Panc1 (cell line): ENCODE results near the gene MRPS17. TPM values are rescaled to one million over a fixed set of nuclear protein-coding genes. Genes with fewer than 3 reads are reported as not detected.
"Not testable (repeated sequence)": the region's sequence is repeated elsewhere in the genome, so short reads cannot be mapped to it uniquely, and the experiment has no call there.

Experiments
- ATAC-seq: fragments of 200-7000 bp; cut with Tn5 transposase; 2 replicates; pipeline ENCODE4 v1.9.1; 2020; ENCODE audit warnings: mild to moderate bottlenecking, moderate library complexity
- BruUV-seq: library from RNA; stranded (reverse); fragments of 400-500 nt; replicated peaks from 2 replicates; lab custom pipeline; 2021; lab: Mats Ljungman, UMichigan
- CTCF ChIA-PET: fragments of 300-600 bp; sonication (Branson Sonifier 250); formaldehyde crosslinking; loops from one replicate; lab custom pipeline; 2022; ENCODE audit warnings: antibody characterized with exemption; lab: Charles Lee
- POLR2A ChIA-PET: fragments of 300-600 bp; sonication (Branson Sonifier 250); formaldehyde crosslinking; loops from one replicate; lab custom pipeline; 2022; ENCODE audit warnings: antibody characterized with exemption; lab: Charles Lee
- DNase-seq: peaks from one replicate; pipeline ENCODE4 v3.0.0-alpha.2; 2010; ENCODE audit warnings: low read depth, low spot score
- H3K27ac ChIP-seq: 2 replicates; pipeline ENCODE4 v1.5.1; 2011; ENCODE audit warnings: mild to moderate bottlenecking, low read length, inconsistent platforms
- H3K27me3 ChIP-seq: fragments of 200-500 bp; sonication (Bioruptor generic); 2 replicates; pipeline ENCODE4 v1.6.0; 2014; ENCODE audit warnings: low read length, inconsistent platforms; ENCODE audit not compliant: control insufficient read depth, insufficient read depth
- H3K36me3 ChIP-seq: fragments of 200-500 bp; sonication (Bioruptor generic); 2 replicates; pipeline ENCODE4 v1.5.1; 2014; ENCODE audit warnings: inconsistent platforms, mild to moderate bottlenecking, low read length, moderate library complexity; ENCODE audit not compliant: control insufficient read depth, insufficient read depth
- H3K4me1 ChIP-seq: 2 replicates; pipeline ENCODE4 v1.5.1; 2011; ENCODE audit warnings: inconsistent platforms, mild to moderate bottlenecking, low read length, moderate library complexity; ENCODE audit not compliant: control insufficient read depth, insufficient read depth
- H3K4me3 ChIP-seq, 2 experiments: 2 replicates each; pipeline ENCODE4 v1.5.1; 2011 to 2012; ENCODE audit warnings: low read depth in 2 of 2, low read length in 2 of 2, mild to moderate bottlenecking in 2 of 2, inconsistent platforms in 1 of 2, moderate library complexity in 1 of 2
- H3K9me3 ChIP-seq: fragments of 200-500 bp; sonication (Bioruptor generic); 2 replicates; pipeline ENCODE4 v1.5.1; 2014; ENCODE audit warnings: low read depth, mild to moderate bottlenecking, inconsistent platforms, low read length, moderate library complexity; ENCODE audit not compliant: control insufficient read depth, insufficient read depth
- POLR2AphosphoS5 ChIP-seq: IDR thresholded peaks from 2 replicates; pipeline ENCODE4 v1.6.1; 2012; ENCODE audit warnings: mild to moderate bottlenecking, low read depth, low read length, moderate library complexity
- SIN3A ChIP-seq: IDR thresholded peaks from 2 replicates; pipeline ENCODE4 v1.6.1; 2012; ENCODE audit warnings: low read depth, mild to moderate bottlenecking, low read length, moderate library complexity, borderline replicate concordance; ENCODE audit not compliant: insufficient read depth
- TCF7L2 ChIP-seq: IDR thresholded peaks from 2 replicates; pipeline ENCODE4 v1.6.1; 2011; ENCODE audit warnings: mild to moderate bottlenecking, low read depth, low read length, inconsistent platforms
- in situ Hi-C: cut with HindIII; loops from 2 replicates; pipeline ENCODE4 v1.10.0; 2016; ENCODE audit warnings: low sequenced_read_pairs, low pct_unique_long_range_greater_than_20kb
- intact Hi-C: fragments of 100-400 bp; cut with micrococcal nuclease; formaldehyde crosslinking; loops from one replicate; pipeline ENCODE4 v1.10.0; 2022; ENCODE audit not compliant: unreplicated experiment
- total RNA-seq: library from RNA; stranded (reverse); gene quantifications from one replicate; pipeline ENCODE4 v1.2.1, GENCODE V29; 2021; ENCODE audit not compliant: unreplicated experiment
- TF ChIP-seq, protein P1 (sequence below): fragments of 450-650 bp; IDR thresholded peaks from 2 replicates; pipeline ENCODE4 v1.5.1; 2017; ENCODE audit warnings: mild to moderate bottlenecking
- TF ChIP-seq, protein P2 (sequence below), 2 experiments: IDR thresholded peaks; 2 replicates each; pipeline ENCODE4 v1.6.1; 2011 to 2012; ENCODE audit warnings: low read depth in 2 of 2, control low read depth in 1 of 2, low read length in 1 of 2, mild to moderate bottlenecking in 1 of 2, moderate library complexity in 1 of 2; ENCODE audit not compliant: insufficient read depth in 1 of 2

MRPS17 gene
- total RNA-seq, 1 experiment from 2014 or later = 28.9 TPM

DNA sequence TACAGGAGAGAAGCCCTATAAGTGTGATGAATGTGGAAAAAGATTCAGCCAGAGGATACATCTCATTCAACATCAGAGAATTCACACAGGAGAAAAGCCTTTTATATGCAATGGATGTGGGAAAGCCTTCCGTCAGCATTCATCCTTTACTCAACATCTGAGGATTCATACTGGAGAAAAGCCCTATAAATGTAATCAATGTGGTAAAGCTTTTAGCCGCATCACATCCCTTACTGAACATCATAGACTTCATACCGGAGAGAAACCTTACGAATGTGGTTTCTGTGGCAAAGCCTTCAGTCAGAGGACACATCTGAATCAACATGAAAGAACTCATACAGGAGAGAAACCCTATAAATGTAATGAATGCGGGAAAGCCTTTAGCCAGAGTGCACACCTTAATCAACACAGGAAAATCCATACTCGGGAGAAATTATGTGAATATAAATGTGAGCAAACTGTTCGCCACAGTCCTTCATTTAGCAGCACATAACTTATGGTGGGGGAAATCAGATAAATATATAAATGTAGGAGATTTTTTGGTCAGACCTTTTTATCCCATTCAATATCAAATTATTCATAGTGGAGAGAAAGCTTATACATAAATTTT is 12.1 kb upstream of the MRPS17 start:
- CTCF ChIA-PET = no interaction called here
- H3K27me3 ChIP-seq = no peaks in the 10 kb centered on the region
- in situ Hi-C loops = no loop called here

DNA sequence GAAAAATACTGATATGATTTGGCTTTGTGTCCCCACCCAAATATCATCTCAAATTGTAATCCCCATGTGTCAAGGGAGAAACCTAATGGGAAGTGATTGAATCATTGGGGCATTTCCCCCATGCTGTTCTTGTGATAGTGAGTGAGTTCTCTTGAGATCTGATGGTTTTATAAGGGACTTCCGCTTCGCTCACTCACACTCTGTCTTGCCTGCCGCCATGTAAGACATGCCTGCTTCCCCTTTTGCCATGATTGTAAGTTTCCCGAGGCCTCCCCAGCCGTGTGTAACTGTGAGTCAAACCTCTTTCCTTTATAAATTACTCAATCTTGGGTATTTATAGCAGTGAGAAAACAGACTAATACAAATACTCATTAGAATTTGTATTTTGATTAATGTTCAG is 5.1 kb upstream of the MRPS17 start:
- intact Hi-C loops = no loop called here
- Histone ChIP-seq H3K36me3 (no peaks in the 10 kb centered on the region), H3K4me3 (no peak overlapping the region), H3K4me1 (no peaks in the 10 kb centered on the region), H3K9me3 (0 out of 2 replicates have a peak, but pooled peaks cover 5% of the 10 kb centered on the region), H3K27me3 (no peaks in the 10 kb centered on the region), H3K27ac (no peak overlapping the region)
- ATAC-seq = no peak
- TF ChIP-seq, protein P1, sequence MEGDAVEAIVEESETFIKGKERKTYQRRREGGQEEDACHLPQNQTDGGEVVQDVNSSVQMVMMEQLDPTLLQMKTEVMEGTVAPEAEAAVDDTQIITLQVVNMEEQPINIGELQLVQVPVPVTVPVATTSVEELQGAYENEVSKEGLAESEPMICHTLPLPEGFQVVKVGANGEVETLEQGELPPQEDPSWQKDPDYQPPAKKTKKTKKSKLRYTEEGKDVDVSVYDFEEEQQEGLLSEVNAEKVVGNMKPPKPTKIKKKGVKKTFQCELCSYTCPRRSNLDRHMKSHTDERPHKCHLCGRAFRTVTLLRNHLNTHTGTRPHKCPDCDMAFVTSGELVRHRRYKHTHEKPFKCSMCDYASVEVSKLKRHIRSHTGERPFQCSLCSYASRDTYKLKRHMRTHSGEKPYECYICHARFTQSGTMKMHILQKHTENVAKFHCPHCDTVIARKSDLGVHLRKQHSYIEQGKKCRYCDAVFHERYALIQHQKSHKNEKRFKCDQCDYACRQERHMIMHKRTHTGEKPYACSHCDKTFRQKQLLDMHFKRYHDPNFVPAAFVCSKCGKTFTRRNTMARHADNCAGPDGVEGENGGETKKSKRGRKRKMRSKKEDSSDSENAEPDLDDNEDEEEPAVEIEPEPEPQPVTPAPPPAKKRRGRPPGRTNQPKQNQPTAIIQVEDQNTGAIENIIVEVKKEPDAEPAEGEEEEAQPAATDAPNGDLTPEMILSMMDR = no peak
- TF ChIP-seq SIN3A = no peak
- TF ChIP-seq, protein P2, sequence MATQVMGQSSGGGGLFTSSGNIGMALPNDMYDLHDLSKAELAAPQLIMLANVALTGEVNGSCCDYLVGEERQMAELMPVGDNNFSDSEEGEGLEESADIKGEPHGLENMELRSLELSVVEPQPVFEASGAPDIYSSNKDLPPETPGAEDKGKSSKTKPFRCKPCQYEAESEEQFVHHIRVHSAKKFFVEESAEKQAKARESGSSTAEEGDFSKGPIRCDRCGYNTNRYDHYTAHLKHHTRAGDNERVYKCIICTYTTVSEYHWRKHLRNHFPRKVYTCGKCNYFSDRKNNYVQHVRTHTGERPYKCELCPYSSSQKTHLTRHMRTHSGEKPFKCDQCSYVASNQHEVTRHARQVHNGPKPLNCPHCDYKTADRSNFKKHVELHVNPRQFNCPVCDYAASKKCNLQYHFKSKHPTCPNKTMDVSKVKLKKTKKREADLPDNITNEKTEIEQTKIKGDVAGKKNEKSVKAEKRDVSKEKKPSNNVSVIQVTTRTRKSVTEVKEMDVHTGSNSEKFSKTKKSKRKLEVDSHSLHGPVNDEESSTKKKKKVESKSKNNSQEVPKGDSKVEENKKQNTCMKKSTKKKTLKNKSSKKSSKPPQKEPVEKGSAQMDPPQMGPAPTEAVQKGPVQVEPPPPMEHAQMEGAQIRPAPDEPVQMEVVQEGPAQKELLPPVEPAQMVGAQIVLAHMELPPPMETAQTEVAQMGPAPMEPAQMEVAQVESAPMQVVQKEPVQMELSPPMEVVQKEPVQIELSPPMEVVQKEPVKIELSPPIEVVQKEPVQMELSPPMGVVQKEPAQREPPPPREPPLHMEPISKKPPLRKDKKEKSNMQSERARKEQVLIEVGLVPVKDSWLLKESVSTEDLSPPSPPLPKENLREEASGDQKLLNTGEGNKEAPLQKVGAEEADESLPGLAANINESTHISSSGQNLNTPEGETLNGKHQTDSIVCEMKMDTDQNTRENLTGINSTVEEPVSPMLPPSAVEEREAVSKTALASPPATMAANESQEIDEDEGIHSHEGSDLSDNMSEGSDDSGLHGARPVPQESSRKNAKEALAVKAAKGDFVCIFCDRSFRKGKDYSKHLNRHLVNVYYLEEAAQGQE (IDR thresholded peaks at IDR 0.05; ENCODE audit: insufficient read depth in 1 of 2, low read depth in 2 of 2, low read length in 1 of 2) = no peak
- no peak for TF ChIP-seq TCF7L2
- no peak for TF ChIP-seq POLR2AphosphoS5
- in situ Hi-C loops = no loop called here
- ChIA-PET CTCF (no interaction called here), POLR2A (no interaction called here)
- no peak for DNase-seq
- no TSS peak for BruUV-seq

More for the DNA sequence above, 12.1 kb upstream of the MRPS17 start:
- no peak for DNase-seq
- BruUV-seq = TSS peak; percentile 51
- no peaks in the 10 kb centered on the region for H3K36me3 ChIP-seq
- TF ChIP-seq POLR2AphosphoS5 (no peak), SIN3A (no peak), TCF7L2 (no peak)
- TF ChIP-seq, protein P1 = no peak
- TF ChIP-seq, protein P2 (IDR thresholded peaks at IDR 0.05; ENCODE audit: insufficient read depth in 1 of 2, low read depth in 2 of 2, low read length in 1 of 2) = no peak
- ATAC-seq = no peak
- no peak overlapping the region for H3K4me3 ChIP-seq
- POLR2A ChIA-PET = no interaction called here
- intact Hi-C loops = loop anchor here (10.0 kb wide), 1 partner anchor 95 kb away; no protein-coding TSS in a partner anchor
- no peak overlapping the region for H3K27ac ChIP-seq
- H3K9me3 ChIP-seq = peaks cover 28% of the 10 kb centered on the region; the same call in 1 of the 2 replicates
- H3K4me1 ChIP-seq = no peaks in the 10 kb centered on the region

DNA sequence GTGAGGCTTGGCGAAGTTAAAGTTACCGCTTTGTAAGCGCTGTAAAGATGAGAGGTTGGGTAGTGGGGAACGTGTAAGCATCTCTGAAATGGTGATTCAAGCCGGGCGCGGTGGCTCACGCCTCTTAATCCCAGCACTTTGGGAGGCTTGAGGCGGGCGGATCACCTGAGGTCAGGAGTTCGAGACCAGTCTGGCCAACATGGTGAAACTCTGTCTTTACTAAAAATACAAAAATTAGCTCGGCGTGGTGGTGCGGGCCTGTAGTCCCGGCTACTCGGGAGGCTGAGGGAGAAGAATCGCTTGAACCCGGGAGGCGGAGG is 635 bp downstream of the MRPS17 start:
- DNase-seq, intact Hi-C loops, BruUV-seq, POLR2A ChIA-PET, CTCF ChIA-PET, H3K27me3 ChIP-seq, in situ Hi-C loops, H3K4me1 ChIP-seq, ATAC-seq, H3K9me3 ChIP-seq, H3K36me3 ChIP-seq: not testable (repeated sequence)
- H3K27ac ChIP-seq = peak overlapping the region; percentile 86
- H3K4me3 ChIP-seq = peak overlapping the region; percentile 85 to 97
